ENCODE measurements around the gene ARPC2.

DNA sequence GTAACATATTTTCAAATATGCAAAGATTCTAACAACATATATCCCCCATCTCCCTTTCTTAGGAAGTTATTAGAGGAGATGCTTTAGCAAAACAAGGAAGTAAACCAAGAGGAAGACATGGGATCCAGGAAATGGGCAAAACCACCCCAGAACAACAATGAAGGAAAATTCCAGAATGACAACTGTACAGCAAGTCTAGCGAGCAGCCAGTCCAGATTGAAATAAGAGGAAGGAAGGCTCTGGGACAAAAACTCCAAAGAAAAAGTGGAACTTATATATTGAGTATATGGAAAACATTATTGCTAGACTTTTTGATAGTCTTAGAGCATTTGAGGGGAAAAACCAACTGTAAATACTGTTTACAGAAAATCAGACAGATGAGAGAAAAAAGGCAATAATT, 2.9 kb upstream of the ARPC2 start:
- TF ChIP-seq POLR2A (IDR thresholded peaks at IDR 0.05; ENCODE audit: low read depth, low read length) (no peak), POLR2AphosphoS5 (IDR thresholded peaks at IDR 0.05; ENCODE audit: low read depth, low read length) (no peak), TAF1 (IDR thresholded peaks at IDR 0.05; ENCODE audit: borderline replicate concordance, low read depth, low read length) (no peak)
